ENCODE results near the gene DDR2. TPM values are rescaled to one million over a fixed set of nuclear protein-coding genes. Genes with fewer than 3 reads are reported as not detected.
"Not testable (repeated sequence)": the region's sequence is repeated elsewhere in the genome, so short reads cannot be mapped to it uniquely, and the experiment has no call there.

DDR2 gene
- total and polyA plus RNA-seq, 3 experiments from 2014 or later = 0.09 to 0.20 (median 0.13) TPM

- Mint-ChIP-seq H3K4me1 (peaks cover 7 to 30% (median 11%) of the 10 kb centered on the region in 3 donors), H3K27ac (peak within 1 kb of the TSS; percentile 96 to 99 (median 98)), H3K4me3 (peak within 1 kb of the TSS; percentile 93 to 99 (median 94)), H3K36me3 (peaks cover 0 to 24% (median 3%) of the 10 kb centered on the region in 3 donors)
- H3K36me3 ChIP-seq (ENCODE audit: insufficient read depth, low read length); CTCF ChIA-PET; H3K9me3 ChIP-seq (ENCODE audit: low read length); H3K9me3 Mint-ChIP-seq; POLR2A ChIA-PET; H3K27me3 Mint-ChIP-seq; H3K4me1 ChIP-seq (ENCODE audit: insufficient read depth, low read length); H3K27me3 ChIP-seq (ENCODE audit: insufficient read depth, low read length, poor library complexity, severe bottlenecking): not testable (repeated sequence)
- DNase-seq = peak; percentile 63 to 88 (median 80)
- H3K27ac ChIP-seq (ENCODE audit: low read depth, low read length) = peak within 1 kb of the TSS; percentile 81
- H3K4me3 ChIP-seq (ENCODE audit: low read length) = peak within 1 kb of the TSS; percentile 74
These were observed 158.2 kb downstream of the DDR2 start, which contains the start of gene HSD17B7 for GRCh38 chr1:162790303-162790984. HSD17B7 (plus strand) TSS chr1:162790702; CDS start chr1:162790801, 99 bp downstream.

- peak in 1 of 5 donors; percentile 10 for DNase-seq
- Mint-ChIP-seq H3K4me3 (peak overlapping the region; percentile 93 to 99 (median 94)), H3K4me1 (peaks cover 11 to 35% (median 12%) of the 10 kb centered on the region in 3 donors), H3K36me3 (peaks cover 0 to 28% (median 6%) of the 10 kb centered on the region in 3 donors), H3K27ac (peak overlapping the region; percentile 96 to 99 (median 98))
- H3K27ac ChIP-seq (ENCODE audit: low read depth, low read length) = peak overlapping the region; percentile 81
- POLR2A ChIA-PET; CTCF ChIA-PET; H3K27me3 Mint-ChIP-seq; H3K36me3 ChIP-seq (ENCODE audit: insufficient read depth, low read length); H3K9me3 ChIP-seq (ENCODE audit: low read length); H3K4me1 ChIP-seq (ENCODE audit: insufficient read depth, low read length); H3K9me3 Mint-ChIP-seq; H3K27me3 ChIP-seq (ENCODE audit: insufficient read depth, low read length, poor library complexity, severe bottlenecking): not testable (repeated sequence)
- H3K4me3 ChIP-seq (ENCODE audit: low read length) = peak overlapping the region; percentile 55
These were observed 158.7 kb downstream of the DDR2 start for GRCh38 chr1:162790985-162791357.

- H3K27ac Mint-ChIP-seq; H3K27me3 Mint-ChIP-seq; CTCF ChIA-PET; H3K27me3 ChIP-seq (ENCODE audit: insufficient read depth, low read length, poor library complexity, severe bottlenecking); H3K4me1 ChIP-seq (ENCODE audit: insufficient read depth, low read length); DNase-seq; H3K4me3 Mint-ChIP-seq; H3K9me3 Mint-ChIP-seq; H3K36me3 ChIP-seq (ENCODE audit: insufficient read depth, low read length); H3K4me3 ChIP-seq (ENCODE audit: low read length); H3K9me3 ChIP-seq (ENCODE audit: low read length); H3K27ac ChIP-seq (ENCODE audit: low read depth, low read length); POLR2A ChIA-PET: not testable (repeated sequence)
- H3K4me1 Mint-ChIP-seq = peaks cover 15 to 40% (median 18%) of the 10 kb centered on the region in 3 donors
- peaks cover 0 to 54% (median 14%) of the 10 kb centered on the region in 3 donors for H3K36me3 Mint-ChIP-seq
These were observed 162.0 kb downstream of the DDR2 start for GRCh38 chr1:162794284-162794683.

- H3K4me1 ChIP-seq (ENCODE audit: insufficient read depth, low read length); H3K9me3 ChIP-seq (ENCODE audit: low read length); H3K4me3 ChIP-seq (ENCODE audit: low read length); H3K27ac ChIP-seq (ENCODE audit: low read depth, low read length); H3K9me3 Mint-ChIP-seq; H3K27me3 Mint-ChIP-seq; H3K4me3 Mint-ChIP-seq; CTCF ChIA-PET; POLR2A ChIA-PET; H3K27me3 ChIP-seq (ENCODE audit: insufficient read depth, low read length, poor library complexity, severe bottlenecking); DNase-seq: not testable (repeated sequence)
- peaks cover 14% of the 10 kb centered on the region for H3K36me3 ChIP-seq (ENCODE audit: insufficient read depth, low read length)
- H3K36me3 Mint-ChIP-seq = peaks cover 0 to 75% (median 16%) of the 10 kb centered on the region in 3 donors
- peaks cover 11 to 42% (median 21%) of the 10 kb centered on the region in 3 donors for H3K4me1 Mint-ChIP-seq
- peak overlapping the region in 3 of 8 donors; percentile 35 to 68 (median 36) for H3K27ac Mint-ChIP-seq
These were observed 164.5 kb downstream of the DDR2 start for GRCh38 chr1:162796617-162797279.

GRCh38 chr1:162799995-162800830, 167.9 kb downstream of the DDR2 start:
- POLR2A ChIA-PET; H3K9me3 ChIP-seq (ENCODE audit: low read length); H3K27ac ChIP-seq (ENCODE audit: low read depth, low read length); H3K27me3 ChIP-seq (ENCODE audit: insufficient read depth, low read length, poor library complexity, severe bottlenecking); H3K27me3 Mint-ChIP-seq; CTCF ChIA-PET; H3K4me3 Mint-ChIP-seq; H3K4me1 ChIP-seq (ENCODE audit: insufficient read depth, low read length); H3K9me3 Mint-ChIP-seq; DNase-seq; H3K4me3 ChIP-seq (ENCODE audit: low read length); H3K27ac Mint-ChIP-seq: not testable (repeated sequence)
- peaks cover 0 to 82% (median 16%) of the 10 kb centered on the region in 3 donors for H3K36me3 Mint-ChIP-seq
- peaks cover 14% of the 10 kb centered on the region for H3K36me3 ChIP-seq (ENCODE audit: insufficient read depth, low read length)
- H3K4me1 Mint-ChIP-seq = peaks cover 4 to 20% (median 16%) of the 10 kb centered on the region in 3 donors

- CTCF ChIA-PET; DNase-seq; POLR2A ChIA-PET; H3K27ac ChIP-seq (ENCODE audit: low read depth, low read length); H3K9me3 Mint-ChIP-seq; H3K4me1 ChIP-seq (ENCODE audit: insufficient read depth, low read length); H3K27ac Mint-ChIP-seq; H3K36me3 ChIP-seq (ENCODE audit: insufficient read depth, low read length); H3K27me3 ChIP-seq (ENCODE audit: insufficient read depth, low read length, poor library complexity, severe bottlenecking); H3K4me3 ChIP-seq (ENCODE audit: low read length); H3K4me3 Mint-ChIP-seq; H3K27me3 Mint-ChIP-seq; H3K9me3 ChIP-seq (ENCODE audit: low read length): not testable (repeated sequence)
- Mint-ChIP-seq H3K36me3 (peaks cover 18 to 80% (median 22%) of the 10 kb centered on the region in 3 donors), H3K4me1 (peaks cover 0 to 10% (median 0%) of the 10 kb centered on the region in 3 donors)
These were observed 175.2 kb downstream of the DDR2 start for GRCh38 chr1:162807503-162807902.

- H3K36me3 ChIP-seq (ENCODE audit: insufficient read depth, low read length); H3K27me3 ChIP-seq (ENCODE audit: insufficient read depth, low read length, poor library complexity, severe bottlenecking); H3K9me3 ChIP-seq (ENCODE audit: low read length); H3K4me1 ChIP-seq (ENCODE audit: insufficient read depth, low read length); DNase-seq; H3K27ac Mint-ChIP-seq; H3K4me3 Mint-ChIP-seq; H3K27me3 Mint-ChIP-seq; H3K9me3 Mint-ChIP-seq; H3K27ac ChIP-seq (ENCODE audit: low read depth, low read length); POLR2A ChIA-PET; H3K4me3 ChIP-seq (ENCODE audit: low read length); CTCF ChIA-PET: not testable (repeated sequence)
- Mint-ChIP-seq H3K36me3 (peaks cover 5 to 41% (median 7%) of the 10 kb centered on the region in 3 donors), H3K4me1 (peaks cover 0 to 10% (median 0%) of the 10 kb centered on the region in 3 donors)
These were observed 180.1 kb downstream of the DDR2 start for GRCh38 chr1:162812357-162812756.

GRCh38 chr1:162818136-162818535, 185.9 kb downstream of the DDR2 start:
- H3K27ac Mint-ChIP-seq; H3K4me3 ChIP-seq (ENCODE audit: low read length); H3K9me3 ChIP-seq (ENCODE audit: low read length); H3K36me3 ChIP-seq (ENCODE audit: insufficient read depth, low read length); H3K4me3 Mint-ChIP-seq; POLR2A ChIA-PET; H3K9me3 Mint-ChIP-seq; H3K27me3 ChIP-seq (ENCODE audit: insufficient read depth, low read length, poor library complexity, severe bottlenecking); H3K27ac ChIP-seq (ENCODE audit: low read depth, low read length); DNase-seq; H3K36me3 Mint-ChIP-seq; CTCF ChIA-PET: not testable (repeated sequence)
- Mint-ChIP-seq H3K27me3 (peaks cover 4 to 18% of the 10 kb centered on the region in 2 donors), H3K4me1 (peaks cover 13 to 17% (median 16%) of the 10 kb centered on the region in 3 donors)
- peaks cover 13% of the 10 kb centered on the region for H3K4me1 ChIP-seq (ENCODE audit: insufficient read depth, low read length)
